ENCODE results near the gene CENPP.
A peak's percentile ranks its signal among the peaks of the same experiment; 100 is the strongest.

CENPP gene

GRCh38 chr9:92315456-92315855 is 10.3 kb upstream of the CENPP start:
- no peak for DNase-seq

DNA sequence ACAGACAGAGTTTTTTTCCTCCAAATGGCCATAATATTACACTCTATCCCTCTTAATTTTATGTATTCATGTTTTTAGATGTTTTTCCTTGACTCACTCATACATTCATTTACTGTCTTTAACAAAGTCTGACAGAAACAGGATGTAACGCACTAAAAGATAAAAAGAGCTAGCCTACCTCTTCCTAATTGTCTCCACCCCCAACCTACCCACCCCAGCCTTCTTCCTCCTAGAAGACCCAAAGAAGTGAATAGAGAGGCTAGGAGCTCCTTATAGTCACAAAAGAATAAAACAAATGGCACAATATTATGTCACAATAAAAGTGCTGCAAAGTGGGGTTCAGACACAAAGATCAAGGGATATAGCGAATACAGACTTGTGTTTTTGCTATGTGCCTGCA is 1.3 kb upstream of the CENPP start:
- DNase-seq, result no peak

- no peak for DNase-seq
Observed at GRCh38 chr9:92324889-92325268, 874 bp upstream of the CENPP start.

DNA sequence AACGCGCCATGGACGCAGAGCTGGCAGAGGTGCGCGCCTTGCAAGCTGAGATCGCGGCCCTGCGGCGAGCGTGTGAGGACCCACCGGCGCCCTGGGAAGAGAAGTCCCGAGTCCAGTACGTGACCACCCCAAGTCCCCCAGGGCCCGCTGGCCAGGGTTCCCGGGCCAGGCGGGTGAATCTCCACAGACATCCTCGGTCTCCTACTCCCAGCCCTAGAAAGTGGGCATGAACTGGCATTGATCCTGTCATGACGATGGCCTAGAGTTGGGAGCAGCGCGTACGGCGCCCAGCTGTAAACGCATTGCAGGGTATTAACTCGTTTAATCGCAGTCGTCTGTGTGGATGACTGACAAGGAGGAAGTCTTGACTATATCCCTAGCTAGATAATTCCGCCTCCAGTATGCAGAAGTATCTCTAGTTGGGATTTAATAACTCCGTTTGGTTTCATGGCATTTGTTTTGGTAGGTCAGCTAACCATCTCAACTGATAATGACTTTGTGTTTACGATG is 293 bp downstream of the CENPP start:
- peak; percentile 49 for DNase-seq

DNA sequence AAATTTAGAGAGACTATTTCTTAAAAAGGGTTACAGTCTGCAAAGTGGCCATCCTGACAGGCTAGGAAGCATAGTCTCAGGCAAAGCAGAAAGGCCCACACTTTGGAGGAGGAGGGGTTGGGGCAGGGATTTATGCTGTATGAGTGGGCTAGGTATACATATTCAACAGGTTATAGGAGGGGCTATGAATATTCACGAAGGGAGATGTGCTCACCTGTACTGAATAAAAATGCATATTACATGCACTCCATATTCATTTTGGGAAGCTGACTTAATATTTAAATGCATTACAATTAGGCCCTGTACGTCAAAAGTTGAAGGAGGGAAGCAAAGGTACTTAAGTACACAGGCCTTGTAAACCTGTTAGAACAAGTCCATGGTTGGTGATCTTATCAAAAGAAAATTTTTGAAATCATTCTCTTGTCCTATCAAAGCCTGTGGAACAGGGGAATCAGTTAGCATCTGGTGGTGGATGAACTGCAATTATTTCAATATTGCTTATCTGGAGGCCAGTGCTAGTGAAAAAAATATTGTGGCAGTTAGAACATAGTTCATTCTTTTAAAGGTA is 1.6 kb downstream of the CENPP start:
- no peak for DNase-seq

GRCh38 chr9:92328225-92328624 is 2.5 kb downstream of the CENPP start:
- no peak for DNase-seq

- no peak for DNase-seq
Observed at GRCh38 chr9:92332577-92333281, 7.0 kb downstream of the CENPP start.

GRCh38 chr9:92333282-92333634 is 7.5 kb downstream of the CENPP start:
- DNase-seq, result no peak

DNA sequence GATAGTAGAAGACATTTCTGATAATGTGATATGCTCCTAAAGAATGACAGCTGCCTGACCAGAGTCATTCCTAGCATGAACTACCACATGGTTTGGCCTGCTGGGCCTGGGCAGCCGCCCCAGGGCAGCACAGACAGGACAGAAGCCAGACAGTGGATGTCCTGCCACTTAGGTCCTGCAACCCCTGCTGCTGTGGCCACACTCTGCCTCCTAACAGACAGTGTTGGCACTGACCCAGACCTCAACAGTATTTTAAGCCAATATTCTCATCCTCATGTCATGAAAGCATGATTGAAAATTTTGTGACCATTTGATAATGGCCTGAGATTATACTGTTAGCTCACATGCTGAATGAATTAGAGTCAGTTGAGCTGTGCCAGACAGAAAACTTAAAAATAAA is 15.8 kb downstream of the CENPP start:
- no peak for DNase-seq

GRCh38 chr9:92342825-92343488 is 17.2 kb downstream of the CENPP start:
- DNase-seq, result no peak

- no peak for DNase-seq
Observed at GRCh38 chr9:92345582-92345981, 19.8 kb downstream of the CENPP start.

DNA sequence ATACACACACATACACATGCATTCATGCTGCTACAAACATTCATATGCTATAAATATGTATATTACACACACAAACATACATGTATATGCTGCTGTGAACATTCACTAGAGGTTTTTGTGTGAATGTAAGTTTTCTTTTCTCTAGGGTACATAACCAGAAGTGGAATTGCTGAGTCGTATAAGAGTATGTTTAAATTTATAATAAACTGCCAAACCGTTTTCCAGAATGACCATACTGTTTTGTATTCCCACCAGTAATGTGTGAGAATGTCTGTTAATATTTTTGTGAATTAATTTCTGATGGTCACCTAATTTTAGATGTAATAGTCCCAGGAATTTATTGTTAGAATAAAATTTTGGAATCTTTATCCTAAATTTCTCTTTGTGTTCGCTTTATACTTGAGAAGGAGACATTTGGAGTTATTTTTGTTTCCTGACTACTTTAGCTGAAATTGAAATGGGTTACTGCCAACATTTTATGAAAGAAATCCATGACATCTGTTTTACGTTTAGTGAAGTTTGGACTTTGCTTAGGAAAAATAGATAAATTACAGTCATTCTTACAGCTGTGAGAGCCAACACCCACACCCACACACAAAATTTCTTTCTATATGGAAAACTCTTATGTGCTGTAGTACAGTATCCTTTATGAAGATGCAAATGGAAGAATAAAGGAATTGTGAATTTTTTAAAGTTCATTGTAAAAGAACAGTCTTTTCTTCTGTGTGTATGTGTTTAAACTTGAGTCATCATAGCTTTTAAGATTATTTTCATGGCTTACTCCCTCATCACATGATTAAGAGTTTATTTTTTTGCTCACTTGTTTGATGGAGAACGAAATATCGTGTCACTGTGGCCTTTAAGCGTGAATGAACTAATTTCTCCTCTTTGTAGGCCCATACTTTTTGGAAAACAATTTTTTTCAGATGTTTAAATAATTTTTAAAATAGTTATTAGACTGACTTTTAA is 24.3 kb downstream of the CENPP start:
- DNase-seq, result no peak

DNA sequence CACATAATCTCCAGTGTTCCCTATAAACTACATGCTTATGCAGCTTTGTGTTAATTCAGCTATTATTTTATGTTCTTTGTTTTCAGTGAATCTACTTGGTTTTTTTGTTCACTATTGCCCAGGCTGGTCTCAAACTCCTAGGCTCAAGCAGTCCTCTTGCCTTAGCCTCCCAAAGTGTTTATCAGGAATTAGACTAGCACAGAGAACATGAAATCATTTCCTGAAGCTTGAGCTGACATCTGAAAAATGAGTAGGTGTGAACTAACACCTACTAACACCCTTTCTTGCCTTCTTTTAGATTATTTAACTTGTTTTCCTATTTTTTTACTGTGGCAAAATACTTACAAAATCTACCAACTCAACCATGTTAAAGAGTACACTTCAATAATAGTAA is 25.0 kb downstream of the CENPP start:
- DNase-seq, result no peak

DNA sequence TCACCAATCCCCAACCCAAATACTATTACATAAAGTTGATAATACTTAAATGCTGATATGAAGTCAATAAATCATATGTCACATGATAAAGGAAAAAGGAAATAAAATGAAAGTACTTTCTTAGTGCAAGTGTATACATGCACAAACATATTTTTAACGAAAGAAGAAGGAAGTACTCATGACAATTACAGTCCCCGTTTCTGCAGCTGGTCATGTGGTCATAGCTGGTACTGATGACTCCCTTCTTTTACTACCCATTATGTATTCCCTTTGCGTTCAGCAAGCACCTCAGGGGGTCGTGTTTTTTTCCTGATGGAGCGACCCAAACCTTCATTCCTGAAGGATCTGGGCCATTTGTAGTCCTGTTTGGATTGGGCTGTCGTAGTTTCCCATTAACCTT is 27.3 kb downstream of the CENPP start:
- no peak for DNase-seq

- DNase-seq, result no peak
Observed at GRCh38 chr9:92359394-92359995, 33.7 kb downstream of the CENPP start.

GRCh38 chr9:92360083-92360482 is 34.3 kb downstream of the CENPP start:
- no peak for DNase-seq

DNA sequence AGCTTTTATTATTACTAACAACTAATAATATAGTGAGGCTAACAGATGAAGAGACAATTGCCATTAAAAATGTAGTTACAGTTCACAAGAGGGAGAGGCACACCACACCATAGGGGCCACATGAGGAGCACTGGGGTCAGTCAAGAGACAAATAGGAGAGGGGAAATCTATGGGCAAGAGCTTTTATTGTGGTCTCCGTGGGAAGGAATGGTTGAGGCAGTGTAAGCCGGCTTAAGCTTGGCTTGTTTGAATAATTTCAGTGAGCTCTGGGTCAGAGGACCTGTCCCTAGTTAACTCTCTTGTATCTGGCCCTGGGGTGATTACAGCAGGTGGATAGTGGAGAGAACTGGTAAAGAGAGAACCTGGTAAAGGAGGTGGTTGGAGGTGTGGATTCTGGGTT is 43.3 kb downstream of the CENPP start:
- DNase-seq, result no peak

GRCh38 chr9:92373167-92373566 is 47.4 kb downstream of the CENPP start:
- DNase-seq, result no peak

DNA sequence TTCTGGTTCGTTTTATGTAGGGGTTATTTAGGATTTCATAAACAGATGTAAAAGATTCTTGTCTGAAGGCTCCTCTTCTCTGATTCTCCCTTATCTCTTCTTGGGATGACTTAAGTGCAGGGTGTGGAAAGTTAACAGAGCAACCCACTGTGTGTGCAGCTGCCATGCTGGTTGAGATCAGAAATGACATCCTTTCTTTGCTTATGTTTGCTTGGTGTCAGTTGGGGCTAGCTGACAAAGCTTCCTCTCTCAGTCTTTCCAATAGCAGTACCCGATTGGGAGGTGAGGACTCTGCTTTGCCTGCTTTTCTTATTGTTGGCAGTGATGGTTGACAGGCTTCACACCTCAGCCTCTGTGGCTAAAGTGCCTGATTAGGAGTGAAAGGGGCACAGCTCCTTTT is 52.1 kb downstream of the CENPP start:
- DNase-seq, result peak; percentile 18

- DNase-seq, result peak; percentile 63
Observed at GRCh38 chr9:92378865-92379560, 53.3 kb downstream of the CENPP start.

GRCh38 chr9:92380603-92381002 is 54.9 kb downstream of the CENPP start:
- DNase-seq, result no peak

- DNase-seq, result no peak
Observed at GRCh38 chr9:92381775-92382174, 56.0 kb downstream of the CENPP start.

Data from NCI-H510A treated with DMSO at 0.1 percent for 48 hours (cell line).